DND-41 (cell line): Measurements from ENCODE around the gene NOPCHAP1.

Source experiments
- EZH2 ChIP-seq: IDR thresholded peaks from 3 replicates; pipeline ENCODE4 v1.6.1; 2012; ENCODE audit warnings: borderline replicate concordance, low read depth, mild to moderate bottlenecking, moderate library complexity, low read length, inconsistent platforms; ENCODE audit not compliant: severe bottlenecking
- TF ChIP-seq, protein P1 (sequence below): IDR thresholded peaks from 2 replicates; pipeline ENCODE4 v1.5.1; 2012; ENCODE audit warnings: borderline replicate concordance, low read length, moderate library complexity, mild to moderate bottlenecking; ENCODE audit not compliant: poor library complexity, severe bottlenecking; ENCODE audit errors: extremely low read depth

DNA sequence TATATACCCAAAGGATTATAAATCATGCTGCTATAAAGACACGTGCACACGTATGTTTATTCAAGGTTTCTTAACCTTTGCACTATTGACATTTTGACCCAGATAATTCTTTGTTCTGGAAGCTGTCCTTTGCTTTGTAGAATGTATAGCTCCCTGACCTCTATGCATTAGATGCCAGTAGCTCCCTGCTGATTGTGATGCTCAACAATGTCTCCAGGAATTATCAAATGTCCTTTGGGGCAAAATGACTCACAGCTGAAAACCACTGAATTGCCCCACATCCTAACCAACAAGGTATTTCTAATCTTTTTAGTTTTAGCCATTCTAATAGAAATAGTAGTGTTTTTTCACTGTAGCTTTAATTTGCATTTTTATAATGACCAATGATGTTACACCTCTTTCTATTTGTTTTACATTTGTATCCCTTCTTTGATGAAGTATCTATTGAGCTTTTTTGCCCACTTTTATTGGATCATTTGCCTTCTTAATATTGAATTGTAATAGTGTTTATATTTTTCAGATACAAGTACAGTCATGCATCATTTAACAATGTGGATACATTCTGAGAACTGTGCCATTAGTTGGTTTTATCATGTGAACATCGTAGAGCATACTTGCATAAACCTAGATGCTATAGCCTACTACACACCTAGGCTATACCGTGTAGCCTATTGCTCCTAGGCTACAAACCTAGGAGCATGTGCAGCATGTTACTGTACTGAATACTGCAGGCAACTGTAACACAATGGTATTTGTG lies 10.4 kb upstream of the NOPCHAP1 start:
- TF ChIP-seq, protein P1, sequence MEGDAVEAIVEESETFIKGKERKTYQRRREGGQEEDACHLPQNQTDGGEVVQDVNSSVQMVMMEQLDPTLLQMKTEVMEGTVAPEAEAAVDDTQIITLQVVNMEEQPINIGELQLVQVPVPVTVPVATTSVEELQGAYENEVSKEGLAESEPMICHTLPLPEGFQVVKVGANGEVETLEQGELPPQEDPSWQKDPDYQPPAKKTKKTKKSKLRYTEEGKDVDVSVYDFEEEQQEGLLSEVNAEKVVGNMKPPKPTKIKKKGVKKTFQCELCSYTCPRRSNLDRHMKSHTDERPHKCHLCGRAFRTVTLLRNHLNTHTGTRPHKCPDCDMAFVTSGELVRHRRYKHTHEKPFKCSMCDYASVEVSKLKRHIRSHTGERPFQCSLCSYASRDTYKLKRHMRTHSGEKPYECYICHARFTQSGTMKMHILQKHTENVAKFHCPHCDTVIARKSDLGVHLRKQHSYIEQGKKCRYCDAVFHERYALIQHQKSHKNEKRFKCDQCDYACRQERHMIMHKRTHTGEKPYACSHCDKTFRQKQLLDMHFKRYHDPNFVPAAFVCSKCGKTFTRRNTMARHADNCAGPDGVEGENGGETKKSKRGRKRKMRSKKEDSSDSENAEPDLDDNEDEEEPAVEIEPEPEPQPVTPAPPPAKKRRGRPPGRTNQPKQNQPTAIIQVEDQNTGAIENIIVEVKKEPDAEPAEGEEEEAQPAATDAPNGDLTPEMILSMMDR = no peak
- no peak for TF ChIP-seq EZH2
